ENCODE data around the gene MAP2K3. TPM values are rescaled to one million over a fixed set of nuclear protein-coding genes. Genes with fewer than 3 reads are reported as not detected.

Gene MAP2K3
- total and polyA plus RNA-seq, 2 of the 4 experiments (the other 2 are of a cell fraction) = 23.5 to 82.2 TPM

DNA sequence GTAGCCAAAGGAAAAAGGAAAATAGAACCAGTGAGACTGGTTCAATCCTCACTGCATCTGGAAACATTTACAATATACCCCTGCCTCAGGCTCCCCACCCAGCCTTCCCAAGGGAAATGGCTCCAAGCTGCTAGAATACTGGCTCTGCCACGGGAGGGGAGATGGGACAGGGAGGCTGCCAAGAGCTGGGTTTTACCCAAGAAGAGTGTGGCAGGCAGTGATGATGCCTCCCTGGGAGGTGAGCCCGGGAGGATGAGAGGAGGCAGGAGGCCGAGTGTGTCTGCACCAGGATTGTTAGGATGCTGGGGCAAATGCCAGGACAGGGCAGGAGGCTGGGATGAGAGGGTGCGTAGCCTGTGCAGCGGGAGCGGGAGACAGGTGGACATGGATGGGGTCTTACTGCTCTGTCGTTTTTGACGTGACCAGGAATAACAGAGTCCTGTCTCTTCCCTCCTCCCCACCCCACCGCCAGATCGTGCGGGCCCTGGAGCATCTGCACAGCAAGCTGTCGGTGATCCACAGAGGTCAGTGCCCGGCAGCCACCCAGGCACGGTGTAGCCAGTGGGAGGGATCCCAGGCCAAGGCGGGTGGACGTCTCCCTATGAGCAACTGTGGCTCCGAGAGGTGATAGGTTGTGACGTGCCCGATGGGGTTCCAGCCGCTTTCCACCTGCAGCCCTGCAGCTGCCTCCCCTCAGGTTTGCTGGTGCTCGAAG is 18.4 kb downstream of the MAP2K3 start:
- no peak overlapping the region for H4K91ac ChIP-seq (ENCODE audit: insufficient read depth, low read depth, low read length)
- H3K14ac ChIP-seq (replicated peaks; ENCODE audit: low read depth, low read length) = no peak overlapping the region
- no peak overlapping the region for H3K23ac ChIP-seq (ENCODE audit: low read depth, low read length)
- no peak overlapping the region for H4K8ac ChIP-seq (ENCODE audit: low read depth in 2 of 2, low read length in 2 of 2)
- peaks cover 2% of the 10 kb centered on the region for H3K4me1 ChIP-seq (ENCODE audit: control insufficient read depth, insufficient read depth, low read length)
- no peaks in the 10 kb centered on the region for H3K9me1 ChIP-seq (ENCODE audit: insufficient read depth, low read length)
- H2BK20ac ChIP-seq (ENCODE audit: low read depth, low read length) = no peak overlapping the region
- TF ChIP-seq MAFK (IDR thresholded peaks at IDR 0.05; ENCODE audit: low read depth, low read length) (no peak), NFE2L2 (IDR thresholded peaks at IDR 0.05; ENCODE audit: low read depth, low read length) (no peak), RAD21 (IDR thresholded peaks at IDR 0.05; ENCODE audit: low read length) (no peak), POLR2A (IDR thresholded peaks at IDR 0.05; ENCODE audit: low read depth, low read length) (0 out of 2 replicates have a peak, but pooled peaks have one; percentile 33)
- TF ChIP-seq, protein P1, sequence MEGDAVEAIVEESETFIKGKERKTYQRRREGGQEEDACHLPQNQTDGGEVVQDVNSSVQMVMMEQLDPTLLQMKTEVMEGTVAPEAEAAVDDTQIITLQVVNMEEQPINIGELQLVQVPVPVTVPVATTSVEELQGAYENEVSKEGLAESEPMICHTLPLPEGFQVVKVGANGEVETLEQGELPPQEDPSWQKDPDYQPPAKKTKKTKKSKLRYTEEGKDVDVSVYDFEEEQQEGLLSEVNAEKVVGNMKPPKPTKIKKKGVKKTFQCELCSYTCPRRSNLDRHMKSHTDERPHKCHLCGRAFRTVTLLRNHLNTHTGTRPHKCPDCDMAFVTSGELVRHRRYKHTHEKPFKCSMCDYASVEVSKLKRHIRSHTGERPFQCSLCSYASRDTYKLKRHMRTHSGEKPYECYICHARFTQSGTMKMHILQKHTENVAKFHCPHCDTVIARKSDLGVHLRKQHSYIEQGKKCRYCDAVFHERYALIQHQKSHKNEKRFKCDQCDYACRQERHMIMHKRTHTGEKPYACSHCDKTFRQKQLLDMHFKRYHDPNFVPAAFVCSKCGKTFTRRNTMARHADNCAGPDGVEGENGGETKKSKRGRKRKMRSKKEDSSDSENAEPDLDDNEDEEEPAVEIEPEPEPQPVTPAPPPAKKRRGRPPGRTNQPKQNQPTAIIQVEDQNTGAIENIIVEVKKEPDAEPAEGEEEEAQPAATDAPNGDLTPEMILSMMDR (conservative IDR thresholded peaks at IDR 0.05; ENCODE audit: low read depth, low read length) = no peak
- TF ChIP-seq, protein P2, sequence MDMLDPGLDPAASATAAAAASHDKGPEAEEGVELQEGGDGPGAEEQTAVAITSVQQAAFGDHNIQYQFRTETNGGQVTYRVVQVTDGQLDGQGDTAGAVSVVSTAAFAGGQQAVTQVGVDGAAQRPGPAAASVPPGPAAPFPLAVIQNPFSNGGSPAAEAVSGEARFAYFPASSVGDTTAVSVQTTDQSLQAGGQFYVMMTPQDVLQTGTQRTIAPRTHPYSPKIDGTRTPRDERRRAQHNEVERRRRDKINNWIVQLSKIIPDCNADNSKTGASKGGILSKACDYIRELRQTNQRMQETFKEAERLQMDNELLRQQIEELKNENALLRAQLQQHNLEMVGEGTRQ (IDR thresholded peaks at IDR 0.05; ENCODE audit: low read depth, low read length) = no peak
- H3K18ac ChIP-seq (ENCODE audit: low read depth, low read length) = no peak overlapping the region
- intact Hi-C loops (cut with micrococcal nuclease) = no loop called here
- no peak overlapping the region for H3K4me2 ChIP-seq (ENCODE audit: low read depth, low read length)
- H3K56ac ChIP-seq (ENCODE audit: extremely low read depth, insufficient read depth, low read length) = no peak overlapping the region
- WGBS, 2 experiments (ENCODE audit: extremely low coverage in 2 of 2, insufficient read length in 1 of 2) = 59% methylated on average over 8 of the region's 21 CpGs; no CpG with 5 or more reads in 1 of the 2 experiments
- H3K36me3 ChIP-seq (ENCODE audit: control insufficient read depth, insufficient read depth, low read length) = peaks cover 60% of the 10 kb centered on the region
- BruUV-seq (replicated peaks) = no TSS peak
- H3K9me3 ChIP-seq (ENCODE audit: control insufficient read depth, insufficient read depth, low read length) = no peaks in the 10 kb centered on the region
- dilution Hi-C loops (cut with HindIII; ENCODE audit: low sequenced_read_pairs, unreplicated experiment) = no loop called here
- no peak overlapping the region for H3K4ac ChIP-seq (ENCODE audit: low read depth, low read length)
- H3K79me1 ChIP-seq (ENCODE audit: low read depth in 1 of 2, low read length in 2 of 2) = peaks cover 22 to 45% of the 10 kb centered on the region in 2 experiments
- no peak overlapping the region for H2AK5ac ChIP-seq (ENCODE audit: low read depth, low read length)
- ChIA-PET CTCF (no interaction called here), POLR2A (ENCODE audit: unreplicated experiment) (no interaction called here)
- H2BK5ac ChIP-seq (ENCODE audit: low read depth, low read length, poor library complexity, severe bottlenecking) = no peak overlapping the region
- DNase-seq (no peak), ATAC-seq (ENCODE audit: low read depth) (no peak)
- no peak overlapping the region for H3K9ac ChIP-seq (ENCODE audit: low read depth, low read length)
- H2AK9ac ChIP-seq (replicated peaks; ENCODE audit: low read depth, low read length, poor library complexity) = peak overlapping the region; percentile 33
- no peaks in the 10 kb centered on the region for H3K27me3 ChIP-seq (ENCODE audit: control insufficient read depth, insufficient read depth, low read length)
- H2BK120ac ChIP-seq (ENCODE audit: low read depth, low read length) = no peak overlapping the region
- no peak overlapping the region for H3K27ac ChIP-seq (ENCODE audit: insufficient read depth, low read length)
- no peak overlapping the region for H2BK15ac ChIP-seq (ENCODE audit: low read depth, low read length)
- peaks cover 42% of the 10 kb centered on the region for H4K20me1 ChIP-seq (ENCODE audit: insufficient read depth, low read length)
- no peak overlapping the region for H4K5ac ChIP-seq (ENCODE audit: low read depth, low read length)
- in situ Hi-C loops (cut with MboI; ENCODE audit: low sequenced_read_pairs) = loop anchor here (25.0 kb wide), 1 partner anchor 484 kb away; no protein-coding TSS in a partner anchor
- H3K4me3 ChIP-seq (ENCODE audit: insufficient read depth, low read depth, low read length) = no peak overlapping the region
- H2AFZ ChIP-seq (replicated peaks; ENCODE audit: low read length, poor library complexity) = peak overlapping the region; percentile 34
